Measurements from ENCODE around the gene ST6GALNAC6. TPM values are rescaled to one million over a fixed set of nuclear protein-coding genes. Genes with fewer than 3 reads are reported as not detected.

ST6GALNAC6 gene
- polyA plus RNA-seq, 3 donors, result 41.1 to 142 (median 141) TPM

Other genes with a start within 250 kb of the ST6GALNAC6 start
- gene CFAP157, start 192.6 kb downstream of the ST6GALNAC6 start, polyA plus RNA-seq, result under 1 TPM; 0.11 to 0.77 (median 0.41) TPM
- gene PTRH1, start 183.9 kb downstream of the ST6GALNAC6 start, polyA plus RNA-seq, result 10 to 100 TPM; 12.1 to 55.6 (median 24.6) TPM
- under 1 TPM in 2 of 3 donors, not detected in 1; 0.05 to 0.06 TPM for gene TTC16, start 183.5 kb downstream of the ST6GALNAC6 start, polyA plus RNA-seq
- gene TOR2A, start 164.3 kb downstream of the ST6GALNAC6 start, polyA plus RNA-seq, result 10 to 100 TPM in 2 of 3 donors, 1 to 10 TPM in 1; 9.6 to 12.8 (median 10.6) TPM
- gene SH2D3C, start 120.9 kb downstream of the ST6GALNAC6 start, polyA plus RNA-seq, result 10 to 100 TPM in 2 of 3 donors, 1 to 10 TPM in 1; 4.8 to 29.7 (median 23.3) TPM
- 10 to 100 TPM; 34.3 to 68.4 (median 52.1) TPM for gene CDK9, start 113.6 kb downstream of the ST6GALNAC6 start, polyA plus RNA-seq
- 100 to 1,000 TPM in 1 of 3 donors, 10 to 100 TPM in 2; 35.1 to 148 (median 52.1) TPM for gene FPGS, start 96.7 kb downstream of the ST6GALNAC6 start, polyA plus RNA-seq
- gene ENG, start 44.9 kb downstream of the ST6GALNAC6 start, polyA plus RNA-seq, result 100 to 1,000 TPM in 2 of 3 donors, 10 to 100 TPM in 1; 37.9 to 180 (median 107) TPM
- gene AK1, start 21.9 kb downstream of the ST6GALNAC6 start, polyA plus RNA-seq, result 10 to 100 TPM; 20.9 to 85.4 (median 71.1) TPM
- gene ST6GALNAC4, start 17.4 kb upstream of the ST6GALNAC6 start, polyA plus RNA-seq, result 10 to 100 TPM; 20.4 to 41.4 (median 25.9) TPM
- gene PIP5KL1, start 31.2 kb upstream of the ST6GALNAC6 start, polyA plus RNA-seq, result under 1 TPM; 0.22 to 0.74 (median 0.74) TPM
- 10 to 100 TPM; 26.9 to 40.5 (median 30.2) TPM for gene DPM2, start 38.3 kb upstream of the ST6GALNAC6 start, polyA plus RNA-seq
- 10 to 100 TPM; 11.2 to 18.6 (median 14.9) TPM for gene EEIG1, start 81.4 kb upstream of the ST6GALNAC6 start, polyA plus RNA-seq
- gene NAIF1, start 167.7 kb upstream of the ST6GALNAC6 start, polyA plus RNA-seq, result 1 to 10 TPM; 4.8 to 6.6 (median 5.1) TPM
- gene SLC25A25, start 168.6 kb upstream of the ST6GALNAC6 start, polyA plus RNA-seq, result 100 to 1,000 TPM in 1 of 3 donors, 10 to 100 TPM in 2; 40.4 to 129 (median 61.0) TPM
- 10 to 100 TPM; 36.1 to 63.9 (median 39.9) TPM for gene PTGES2, start 228.1 kb upstream of the ST6GALNAC6 start, polyA plus RNA-seq
- gene LCN2, start 249.8 kb upstream of the ST6GALNAC6 start, polyA plus RNA-seq, result 10 to 100 TPM in 1 of 3 donors, 1 to 10 TPM in 2; 5.9 to 15.6 (median 9.5) TPM